Thyroid gland (tissue), 4 donors: ENCODE results near the gene SAFB.

ENCODE experiments used
- CTCF ChIP-seq, 6 experiments: fragments of 200-600 bp in 3 of 6; fragments of 450-650 bp in 3 of 6; sonication (generic) in 3 of 6; IDR thresholded peaks; one replicate each; pipeline ENCODE4 v1.5.1; 2016 to 2019; ENCODE audit warnings: antibody characterized with exemption in 6 of 6, mild to moderate bottlenecking in 2 of 6, inconsistent platforms in 1 of 6, moderate library complexity in 1 of 6
- POLR2A ChIP-seq, 2 donors: fragments of 450-650 bp; IDR thresholded peaks; one replicate each; pipeline ENCODE4 v1.6.1; 2017; ENCODE audit warnings: antibody characterized with exemption in 2 of 2, mild to moderate bottlenecking in 2 of 2, moderate library complexity in 1 of 2

DNA sequence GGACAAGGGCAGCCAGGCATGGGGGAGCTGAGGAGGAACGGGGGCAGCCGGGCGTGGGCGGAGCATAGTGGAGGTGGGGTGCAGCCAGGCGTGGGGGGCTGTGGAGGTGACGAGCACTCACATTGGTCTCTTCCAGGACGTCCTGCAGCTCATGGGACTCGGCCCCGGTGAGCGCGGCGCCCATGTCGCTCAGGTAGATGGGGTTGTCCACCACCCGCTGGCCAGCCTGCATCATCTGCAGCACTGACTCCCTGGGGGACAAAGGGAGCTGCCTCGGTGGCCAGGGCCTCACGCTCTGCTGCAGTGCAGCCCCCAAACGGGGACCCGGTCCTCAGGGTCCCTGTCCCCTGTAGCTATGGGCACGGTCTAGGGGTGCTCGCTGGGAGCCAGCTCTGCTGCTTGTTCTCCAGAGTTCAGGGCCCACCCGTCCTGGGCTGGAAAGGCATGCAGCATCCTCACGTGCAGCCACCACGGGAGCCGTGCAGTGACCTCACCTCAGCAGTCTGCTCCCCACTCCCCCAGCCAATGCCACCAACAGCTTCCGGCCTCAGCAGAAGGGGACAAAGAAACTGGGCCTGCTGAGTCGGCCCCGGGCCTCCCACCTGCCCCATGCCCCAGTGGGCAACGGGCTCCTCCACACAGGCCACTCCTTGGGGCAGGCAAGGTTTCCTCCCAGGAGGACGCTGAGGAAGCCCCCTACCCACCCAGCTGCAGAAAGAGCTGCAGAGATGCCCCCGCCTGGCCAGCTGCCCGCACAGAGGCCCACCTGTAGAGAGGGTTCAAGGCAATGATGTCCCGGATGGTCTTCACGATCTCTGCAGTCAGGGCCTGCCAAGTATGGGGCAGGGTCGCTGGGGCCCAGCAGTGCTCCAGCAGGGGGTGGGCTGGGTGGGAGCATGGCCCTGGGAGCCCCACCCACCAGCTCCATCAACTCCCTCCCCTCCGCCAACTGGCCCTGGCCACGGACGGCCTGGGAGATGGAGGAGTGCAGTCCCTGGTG lies 85.0 kb downstream of the SAFB start:
- TF ChIP-seq CTCF (IDR thresholded peaks at IDR 0.05) (no peak), POLR2A (IDR thresholded peaks at IDR 0.05) (no peak)
